ENCODE measurements around the gene ZNF428. TPM values are rescaled to one million over a fixed set of nuclear protein-coding genes. Genes with fewer than 3 reads are reported as not detected.

ZNF428 gene
- total RNA-seq, 1 donor = 37.3 TPM

DNA sequence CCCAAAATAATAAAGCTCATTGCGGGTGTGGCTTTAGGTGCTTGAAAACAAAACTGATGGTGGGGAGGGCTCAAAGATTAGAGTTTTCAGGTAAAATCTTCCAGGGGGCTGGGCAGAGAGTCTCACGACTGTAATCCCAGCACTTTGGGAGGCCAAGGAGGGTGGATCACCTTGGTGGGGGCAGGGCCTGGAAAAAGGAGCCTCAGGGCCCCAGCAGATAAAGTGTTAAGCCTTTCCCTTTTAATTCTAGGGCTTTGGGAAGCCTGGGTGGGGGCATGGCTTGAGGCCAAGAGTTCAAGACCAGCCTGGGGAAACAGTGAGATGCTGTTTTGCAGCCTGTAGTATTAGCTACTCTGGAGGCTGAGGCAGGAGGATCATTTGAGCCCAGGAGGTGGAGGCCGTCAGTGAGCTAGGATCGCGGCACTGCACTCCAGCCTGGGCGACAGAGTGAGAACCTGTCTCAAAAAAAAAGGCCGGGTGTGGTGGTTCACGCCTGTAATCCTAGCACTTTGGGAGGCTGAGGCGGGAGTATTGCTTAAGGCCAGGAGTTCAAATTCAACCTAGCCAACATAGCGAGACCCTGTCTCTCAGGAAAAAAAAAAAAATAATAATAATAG, 25.2 kb downstream of the ZNF428 start:
- Histone ChIP-seq H3K4me3 (ENCODE audit: insufficient read depth, low read length) (peak overlapping the region; percentile 85), H3K27ac (ENCODE audit: low read depth, low read length) (peak overlapping the region; percentile 99), H2AFZ (ENCODE audit: low read length) (no peak overlapping the region), H3K79me2 (ENCODE audit: insufficient read depth, low read length) (peaks cover 83% of the 10 kb centered on the region), H3K4me1 (ENCODE audit: insufficient read depth, low read length) (peaks cover 26% of the 10 kb centered on the region), H3K36me3 (ENCODE audit: insufficient read depth, low read length) (peaks cover 48% of the 10 kb centered on the region), H3K9me3 (ENCODE audit: low read depth, low read length) (no peaks in the 10 kb centered on the region), H3K4me2 (ENCODE audit: insufficient read depth, low read length) (peak overlapping the region; percentile 96), H4K20me1 (ENCODE audit: insufficient read depth, low read length) (peaks cover 28% of the 10 kb centered on the region), H3K27me3 (ENCODE audit: insufficient read depth, low read length) (no peaks in the 10 kb centered on the region)
- peak; percentile 13 for DNase-seq (ENCODE audit: insufficient read length, low spot score, missing footprints)
- TF ChIP-seq, protein P1, sequence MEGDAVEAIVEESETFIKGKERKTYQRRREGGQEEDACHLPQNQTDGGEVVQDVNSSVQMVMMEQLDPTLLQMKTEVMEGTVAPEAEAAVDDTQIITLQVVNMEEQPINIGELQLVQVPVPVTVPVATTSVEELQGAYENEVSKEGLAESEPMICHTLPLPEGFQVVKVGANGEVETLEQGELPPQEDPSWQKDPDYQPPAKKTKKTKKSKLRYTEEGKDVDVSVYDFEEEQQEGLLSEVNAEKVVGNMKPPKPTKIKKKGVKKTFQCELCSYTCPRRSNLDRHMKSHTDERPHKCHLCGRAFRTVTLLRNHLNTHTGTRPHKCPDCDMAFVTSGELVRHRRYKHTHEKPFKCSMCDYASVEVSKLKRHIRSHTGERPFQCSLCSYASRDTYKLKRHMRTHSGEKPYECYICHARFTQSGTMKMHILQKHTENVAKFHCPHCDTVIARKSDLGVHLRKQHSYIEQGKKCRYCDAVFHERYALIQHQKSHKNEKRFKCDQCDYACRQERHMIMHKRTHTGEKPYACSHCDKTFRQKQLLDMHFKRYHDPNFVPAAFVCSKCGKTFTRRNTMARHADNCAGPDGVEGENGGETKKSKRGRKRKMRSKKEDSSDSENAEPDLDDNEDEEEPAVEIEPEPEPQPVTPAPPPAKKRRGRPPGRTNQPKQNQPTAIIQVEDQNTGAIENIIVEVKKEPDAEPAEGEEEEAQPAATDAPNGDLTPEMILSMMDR (IDR thresholded peaks at IDR 0.05; ENCODE audit: extremely low read depth, low read depth, low read length) = no peak

DNA sequence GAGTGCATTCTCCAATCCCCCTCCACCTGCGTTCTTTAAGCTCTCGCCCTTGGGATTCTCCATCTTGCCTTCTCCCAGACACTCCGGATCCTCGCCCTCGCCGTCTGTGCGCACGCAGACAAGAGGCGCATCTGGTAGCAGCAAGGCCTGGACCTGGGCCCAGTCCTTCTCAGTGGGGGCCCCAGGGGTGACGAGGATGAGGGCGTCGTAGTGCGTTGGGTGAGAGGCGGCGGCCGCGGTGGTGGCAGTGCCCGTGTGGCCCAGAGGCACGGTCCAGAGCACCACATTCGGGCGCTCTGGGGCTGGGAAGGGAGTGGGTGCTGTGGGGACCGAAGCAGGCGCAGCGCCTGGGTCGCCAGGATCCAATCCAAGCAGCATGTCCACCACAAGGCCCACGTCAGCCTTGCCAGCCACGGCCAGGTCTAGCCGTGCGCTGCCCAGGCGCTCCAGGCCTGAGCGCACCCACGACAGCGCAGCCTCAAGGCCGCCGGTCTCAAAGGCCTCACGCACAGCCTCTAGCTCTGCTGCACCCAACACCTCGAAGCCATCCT, 26.6 kb downstream of the ZNF428 start:
- peak; percentile 4 for DNase-seq (ENCODE audit: insufficient read length, low spot score, missing footprints)
- peaks cover 28% of the 10 kb centered on the region for H4K20me1 ChIP-seq (ENCODE audit: insufficient read depth, low read length)
- H3K4me1 ChIP-seq (ENCODE audit: insufficient read depth, low read length) = peaks cover 24% of the 10 kb centered on the region
- TF ChIP-seq, protein P1 (IDR thresholded peaks at IDR 0.05; ENCODE audit: extremely low read depth, low read depth, low read length) = no peak
- H3K27me3 ChIP-seq (ENCODE audit: insufficient read depth, low read length) = no peaks in the 10 kb centered on the region
- no peak overlapping the region for H3K4me2 ChIP-seq (ENCODE audit: insufficient read depth, low read length)
- no peak overlapping the region for H3K27ac ChIP-seq (ENCODE audit: low read depth, low read length)
- H2AFZ ChIP-seq (ENCODE audit: low read length) = no peak overlapping the region
- no peak overlapping the region for H3K4me3 ChIP-seq (ENCODE audit: insufficient read depth, low read length)
- peaks cover 73% of the 10 kb centered on the region for H3K79me2 ChIP-seq (ENCODE audit: insufficient read depth, low read length)
- H3K36me3 ChIP-seq (ENCODE audit: insufficient read depth, low read length) = peaks cover 47% of the 10 kb centered on the region
- H3K9me3 ChIP-seq (ENCODE audit: low read depth, low read length) = no peaks in the 10 kb centered on the region

DNA sequence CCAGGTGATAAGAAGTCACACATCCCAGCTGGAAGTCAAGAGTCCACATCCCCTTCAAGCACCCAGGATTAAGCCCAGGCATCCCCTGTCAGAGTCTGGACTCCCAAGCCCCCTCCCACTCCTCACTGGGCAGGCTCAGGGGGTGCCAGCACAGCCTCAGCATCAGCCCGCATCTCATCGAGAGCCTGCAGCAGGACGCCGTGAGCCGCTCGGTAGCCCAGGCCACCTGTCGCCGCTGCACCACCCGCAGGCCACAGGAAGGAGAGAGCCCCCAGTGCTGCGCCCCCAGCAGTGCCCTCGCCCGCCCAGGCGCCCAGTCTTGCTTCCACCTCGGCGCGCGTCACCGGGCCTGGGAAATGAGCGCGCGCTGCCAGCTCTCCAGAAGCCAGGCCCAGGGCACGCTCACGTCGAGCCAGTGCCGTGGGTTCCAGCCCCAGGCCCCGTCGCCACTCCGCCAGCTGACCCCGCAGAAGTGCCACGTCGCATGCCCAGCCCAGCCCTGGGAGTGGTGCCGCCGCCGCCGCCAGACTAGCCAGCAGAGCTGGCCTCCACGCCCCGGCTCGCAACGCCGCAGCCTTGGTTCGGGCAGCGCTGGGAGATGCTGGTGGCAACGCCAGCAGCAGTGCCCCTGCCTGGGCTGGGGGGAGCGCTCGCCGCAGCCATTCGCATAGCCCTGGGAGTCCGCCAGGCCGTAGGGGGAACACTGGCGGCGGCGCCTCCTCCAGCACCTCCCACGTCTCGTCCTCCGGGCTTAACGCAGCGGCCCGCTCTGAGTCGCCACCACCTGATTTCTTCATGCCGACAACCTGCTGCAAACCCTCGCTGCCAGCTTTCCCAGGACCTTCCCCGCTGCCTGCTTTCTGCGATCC, 27.3 kb downstream of the ZNF428 start:
- DNase-seq (ENCODE audit: insufficient read length, low spot score, missing footprints) = peak; percentile 36
- peaks cover 66% of the 10 kb centered on the region for H3K79me2 ChIP-seq (ENCODE audit: insufficient read depth, low read length)
- H3K9me3 ChIP-seq (ENCODE audit: low read depth, low read length) = no peaks in the 10 kb centered on the region
- H3K27ac ChIP-seq (ENCODE audit: low read depth, low read length) = no peak overlapping the region
- H3K36me3 ChIP-seq (ENCODE audit: insufficient read depth, low read length) = peaks cover 47% of the 10 kb centered on the region
- no peak overlapping the region for H2AFZ ChIP-seq (ENCODE audit: low read length)
- no peaks in the 10 kb centered on the region for H3K27me3 ChIP-seq (ENCODE audit: insufficient read depth, low read length)
- no peak overlapping the region for H3K4me2 ChIP-seq (ENCODE audit: insufficient read depth, low read length)
- TF ChIP-seq, protein P1 (IDR thresholded peaks at IDR 0.05; ENCODE audit: extremely low read depth, low read depth, low read length) = no peak
- H3K4me1 ChIP-seq (ENCODE audit: insufficient read depth, low read length) = peaks cover 16% of the 10 kb centered on the region
- no peak overlapping the region for H3K4me3 ChIP-seq (ENCODE audit: insufficient read depth, low read length)
- peaks cover 28% of the 10 kb centered on the region for H4K20me1 ChIP-seq (ENCODE audit: insufficient read depth, low read length)

DNA sequence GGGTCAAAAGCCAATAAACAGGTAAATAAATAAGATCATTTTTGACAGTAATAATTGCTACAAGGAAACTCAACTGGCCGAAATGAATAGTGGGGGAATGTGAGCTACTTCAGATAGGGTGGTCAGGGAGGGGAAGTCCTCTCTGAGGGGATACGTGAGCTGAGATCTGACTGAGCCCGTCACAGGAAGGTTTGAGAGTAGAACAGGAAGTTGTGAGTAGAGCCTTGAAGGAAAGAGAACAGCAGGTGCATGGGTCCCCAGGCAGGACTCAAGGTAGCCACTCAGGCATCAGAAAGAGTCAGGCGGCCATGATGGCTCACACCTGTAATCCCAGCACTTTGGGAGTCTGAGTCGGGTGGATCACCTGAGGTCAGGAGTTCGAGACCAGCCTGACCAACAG, 29.8 kb downstream of the ZNF428 start:
- Histone ChIP-seq H3K4me1 (ENCODE audit: insufficient read depth, low read length) (peaks cover 11% of the 10 kb centered on the region), H3K4me2 (ENCODE audit: insufficient read depth, low read length) (no peak overlapping the region), H3K9me3 (ENCODE audit: low read depth, low read length) (no peaks in the 10 kb centered on the region), H3K36me3 (ENCODE audit: insufficient read depth, low read length) (peaks cover 53% of the 10 kb centered on the region), H2AFZ (ENCODE audit: low read length) (no peak overlapping the region), H3K4me3 (ENCODE audit: insufficient read depth, low read length) (no peak overlapping the region), H3K79me2 (ENCODE audit: insufficient read depth, low read length) (peaks cover 59% of the 10 kb centered on the region), H4K20me1 (ENCODE audit: insufficient read depth, low read length) (peaks cover 29% of the 10 kb centered on the region), H3K27me3 (ENCODE audit: insufficient read depth, low read length) (no peaks in the 10 kb centered on the region), H3K27ac (ENCODE audit: low read depth, low read length) (no peak overlapping the region)
- TF ChIP-seq, protein P1 (IDR thresholded peaks at IDR 0.05; ENCODE audit: extremely low read depth, low read depth, low read length) = no peak
- DNase-seq (ENCODE audit: insufficient read length, low spot score, missing footprints) = no peak
